A549 treated with CORT108297 at 1 μM for 4 hours (cell line): ENCODE data around the gene GASK1B. TPM values are rescaled to one million over a fixed set of nuclear protein-coding genes. Genes with fewer than 3 reads are reported as not detected.

Source experiments
- total RNA-seq: library from RNA; stranded (reverse); fragments of 200-300 nt; extraction: Qiagen RNA extraction; gene quantifications from 5 replicates; pipeline ENCODE4 v1.2.3, GENCODE V29; 2022

Gene GASK1B
- total RNA-seq: 0.34 to 0.62 TPM (median 0.39 TPM) in 5 replicates

DNA sequence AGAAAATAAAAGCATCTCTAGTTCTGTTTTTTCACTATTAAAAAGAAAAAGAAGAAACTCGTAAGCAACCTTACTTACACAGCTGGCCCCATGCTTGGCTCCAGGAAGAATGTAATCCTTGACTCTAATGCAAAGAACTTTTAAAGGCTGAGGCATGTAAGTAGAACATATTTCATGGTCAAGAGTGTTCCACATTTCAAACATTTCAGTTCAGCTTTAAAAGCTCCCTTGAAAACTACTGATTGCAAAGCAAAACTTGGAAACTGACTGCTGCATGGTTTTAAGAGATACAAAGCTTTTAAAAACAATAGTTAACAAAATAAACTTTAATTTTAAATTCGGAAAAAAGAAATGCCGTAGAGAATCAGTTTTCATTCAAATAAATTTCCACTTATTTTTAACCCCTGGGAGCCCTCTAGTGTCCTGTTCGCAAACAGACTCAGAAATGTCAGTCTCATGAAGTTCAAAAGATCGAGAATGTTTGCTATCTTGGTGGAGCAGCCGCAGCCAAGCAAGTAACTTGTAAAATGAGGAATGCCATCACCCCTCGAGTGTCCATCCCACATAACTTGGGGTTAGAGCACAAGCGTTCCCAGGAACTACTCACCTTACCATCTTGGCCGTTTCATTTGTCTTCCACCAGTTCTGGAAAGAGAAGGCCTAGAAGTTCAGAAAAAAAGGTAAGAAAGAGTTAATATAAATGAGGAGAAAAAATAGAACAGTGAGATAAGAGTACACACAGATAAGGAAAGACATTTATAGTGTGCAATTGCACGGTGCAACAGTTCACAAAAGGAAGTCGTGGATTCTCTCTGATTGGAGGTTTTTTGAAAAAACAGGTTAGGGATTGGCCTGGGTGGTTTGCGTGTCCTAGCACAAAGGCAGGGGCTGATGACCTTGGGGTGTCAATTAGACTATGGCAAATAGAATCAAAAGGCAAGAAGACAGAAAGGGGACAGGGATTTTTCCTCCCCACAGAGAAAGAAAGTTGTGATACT, at the start of gene GASK1B:
GASK1B (minus strand) TSS at position 765 of the 998 bp plus-strand sequence. CDS start 1,650 bp downstream, outside the sequence.

DNA sequence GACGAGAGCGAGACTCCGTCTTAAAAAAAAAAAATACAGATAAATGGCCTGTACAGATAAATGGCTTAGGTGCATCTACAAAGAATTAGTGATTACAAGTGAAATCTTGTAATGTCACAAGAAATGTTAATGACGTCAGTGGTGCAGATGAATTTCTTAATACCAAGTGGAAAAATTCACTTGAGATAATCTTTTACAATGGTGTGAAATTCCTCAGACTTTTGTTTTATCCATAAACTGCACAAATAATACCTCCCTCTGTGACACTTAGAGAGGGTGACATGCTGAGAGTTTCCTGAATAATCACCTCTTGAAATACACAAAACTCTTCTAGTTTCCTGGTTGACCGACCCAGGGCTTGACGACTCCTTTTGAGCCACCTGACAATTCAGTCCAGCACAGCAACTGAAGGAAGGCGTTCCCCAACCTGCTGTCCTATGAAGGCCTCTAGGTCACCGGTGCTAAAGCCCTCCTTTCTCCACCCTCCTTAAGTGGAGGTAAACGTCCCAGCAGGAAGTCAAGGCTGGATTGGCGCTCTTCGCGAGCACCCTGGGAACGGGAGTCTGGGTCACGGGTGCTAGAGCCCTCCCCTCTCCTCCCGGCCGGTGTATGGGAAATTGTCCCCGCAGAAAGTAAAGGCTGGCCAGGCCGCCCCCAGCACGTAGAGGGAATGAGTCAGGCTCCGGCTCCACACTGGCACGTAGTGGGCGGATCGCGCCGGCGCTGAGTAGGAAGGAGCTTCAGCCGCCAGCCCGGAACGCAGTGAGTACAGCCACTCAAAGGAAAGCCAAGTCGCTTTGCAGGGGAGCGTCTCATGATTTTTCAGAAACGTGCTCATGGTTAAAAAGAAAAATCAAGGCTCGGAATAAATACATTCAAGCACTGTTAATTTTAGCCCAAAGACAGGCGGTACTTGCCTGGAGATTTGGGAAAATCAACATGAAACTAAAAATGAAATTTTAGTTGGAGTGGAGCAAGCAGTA, 37.3 kb upstream of the GASK1B start, which contains the start of gene TMEM144:
TMEM144 (plus strand) TSS at position 662 of the 983 bp plus-strand sequence. CDS start 2,182 bp downstream, outside the sequence.

Other genes starting within 250 kb of the GASK1B start
- gene TMEM144, start 37.5 kb upstream of the GASK1B start, total RNA-seq: 3.0 to 4.7 TPM (median 3.5 TPM) in 5 replicates